ENCODE measurements around the gene NAPG.

The NAPG gene

GRCh38 chr18:10511236-10511635 lies 14.6 kb upstream of the NAPG start:
- no peak for DNase-seq (ENCODE audit: insufficient read length, low spot score)
- no peak for FAIRE-seq
- TF ChIP-seq PAX5 (IDR thresholded peaks at IDR 0.05; ENCODE audit: insufficient read depth, low read length, severe bottlenecking) (no peak), POLR2A (IDR thresholded peaks at IDR 0.05; ENCODE audit: low read depth, low read length) (no peak), SPI1 (IDR thresholded peaks at IDR 0.05; ENCODE audit: low read depth, low read length) (no peak), TAF1 (IDR thresholded peaks at IDR 0.05; ENCODE audit: low read depth, low read length) (no peak), POLR2AphosphoS5 (IDR thresholded peaks at IDR 0.05; ENCODE audit: low read depth, low read length) (no peak), POU2F2 (IDR thresholded peaks at IDR 0.05; ENCODE audit: low read depth, low read length) (no peak)

DNA sequence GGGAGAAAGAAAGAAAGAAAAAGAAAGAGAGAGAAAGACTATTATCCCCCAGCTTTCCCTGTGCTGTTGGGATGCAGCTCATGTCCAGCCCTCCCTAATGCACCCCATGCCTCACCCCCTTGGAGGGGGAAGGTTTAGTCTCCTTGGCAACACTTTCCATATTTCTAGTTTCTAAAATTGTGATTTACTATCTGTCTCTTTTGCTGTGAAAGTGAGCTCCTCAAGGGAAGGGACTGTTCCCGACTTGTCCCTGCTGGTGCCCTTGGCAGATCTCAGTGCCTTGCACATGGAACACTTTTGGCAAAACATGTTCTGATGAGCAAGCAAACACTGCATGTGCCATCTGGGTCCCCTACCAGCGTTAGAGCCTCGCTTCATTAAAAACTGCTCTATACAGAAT lies 11.7 kb upstream of the NAPG start:
- no peak for DNase-seq (ENCODE audit: insufficient read length, low spot score)
- no peak for TF ChIP-seq POU2F2 (IDR thresholded peaks at IDR 0.05; ENCODE audit: low read depth, low read length)
- TF ChIP-seq POLR2A (IDR thresholded peaks at IDR 0.05; ENCODE audit: low read depth, low read length) = no peak
- TF ChIP-seq TAF1 (IDR thresholded peaks at IDR 0.05; ENCODE audit: low read depth, low read length) = no peak
- TF ChIP-seq SPI1 (IDR thresholded peaks at IDR 0.05; ENCODE audit: low read depth, low read length) = no peak
- TF ChIP-seq POLR2AphosphoS5 (IDR thresholded peaks at IDR 0.05; ENCODE audit: low read depth, low read length) = no peak
- no peak for TF ChIP-seq PAX5 (IDR thresholded peaks at IDR 0.05; ENCODE audit: insufficient read depth, low read length, severe bottlenecking)
- no peak for FAIRE-seq

DNA sequence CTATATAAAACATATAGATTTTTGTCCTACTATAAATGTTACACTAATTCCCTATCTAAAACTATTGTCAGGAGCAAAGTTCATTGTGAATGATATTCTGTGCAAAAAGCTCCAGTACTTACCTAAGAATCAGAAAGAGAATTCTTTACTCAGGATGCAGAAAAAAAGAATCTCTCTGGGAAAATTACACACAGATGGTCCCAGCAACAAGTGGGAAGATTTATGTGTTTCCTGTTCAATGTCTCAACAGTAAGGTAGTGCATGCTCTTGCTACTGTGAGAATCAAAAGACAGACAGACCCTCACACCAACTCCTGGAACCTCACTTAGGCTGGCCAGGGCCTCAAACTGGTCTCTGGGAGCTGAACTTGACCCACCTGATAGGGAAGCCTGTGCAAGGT lies 11.2 kb upstream of the NAPG start:
- FAIRE-seq (no peak), DNase-seq (ENCODE audit: insufficient read length, low spot score) (no peak)
- TF ChIP-seq POLR2A (IDR thresholded peaks at IDR 0.05; ENCODE audit: low read depth, low read length) = no peak
- TF ChIP-seq PAX5 (IDR thresholded peaks at IDR 0.05; ENCODE audit: insufficient read depth, low read length, severe bottlenecking) = no peak
- no peak for TF ChIP-seq POLR2AphosphoS5 (IDR thresholded peaks at IDR 0.05; ENCODE audit: low read depth, low read length)
- TF ChIP-seq TAF1 (IDR thresholded peaks at IDR 0.05; ENCODE audit: low read depth, low read length) = no peak
- TF ChIP-seq POU2F2 (IDR thresholded peaks at IDR 0.05; ENCODE audit: low read depth, low read length) = no peak
- TF ChIP-seq SPI1 (IDR thresholded peaks at IDR 0.05; ENCODE audit: low read depth, low read length) = no peak

GRCh38 chr18:10515456-10515855 lies 10.4 kb upstream of the NAPG start:
- DNase-seq (ENCODE audit: insufficient read length, low spot score) = no peak
- FAIRE-seq = no peak
- TF ChIP-seq POLR2AphosphoS5 (IDR thresholded peaks at IDR 0.05; ENCODE audit: low read depth, low read length) (no peak), PAX5 (IDR thresholded peaks at IDR 0.05; ENCODE audit: insufficient read depth, low read length, severe bottlenecking) (no peak), TAF1 (IDR thresholded peaks at IDR 0.05; ENCODE audit: low read depth, low read length) (no peak), POU2F2 (IDR thresholded peaks at IDR 0.05; ENCODE audit: low read depth, low read length) (no peak), SPI1 (IDR thresholded peaks at IDR 0.05; ENCODE audit: low read depth, low read length) (no peak), POLR2A (IDR thresholded peaks at IDR 0.05; ENCODE audit: low read depth, low read length) (no peak)

DNA sequence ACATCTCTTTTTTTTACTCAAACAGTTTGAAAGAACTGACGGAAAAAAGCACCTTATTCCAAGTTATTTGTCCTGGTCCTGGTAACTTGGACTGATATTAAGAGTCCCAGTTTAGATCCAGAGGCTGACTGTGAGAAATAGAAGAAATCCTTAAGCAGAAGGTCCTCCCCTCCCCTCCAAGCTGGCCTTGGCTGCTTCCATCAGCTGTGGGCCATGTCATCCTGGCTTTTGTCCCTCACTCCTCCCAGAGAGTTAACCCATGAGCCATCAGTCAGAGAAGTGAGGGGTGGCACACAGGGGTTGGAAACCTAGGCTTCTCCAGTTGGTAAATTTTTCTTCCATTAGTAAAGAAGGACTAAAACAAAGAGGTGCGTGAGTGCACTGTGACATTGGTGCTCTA lies 9.7 kb upstream of the NAPG start:
- no peak for FAIRE-seq
- no peak for DNase-seq (ENCODE audit: insufficient read length, low spot score)
- TF ChIP-seq POU2F2 (IDR thresholded peaks at IDR 0.05; ENCODE audit: low read depth, low read length) (no peak), POLR2AphosphoS5 (IDR thresholded peaks at IDR 0.05; ENCODE audit: low read depth, low read length) (no peak), TAF1 (IDR thresholded peaks at IDR 0.05; ENCODE audit: low read depth, low read length) (no peak), PAX5 (IDR thresholded peaks at IDR 0.05; ENCODE audit: insufficient read depth, low read length, severe bottlenecking) (no peak), POLR2A (IDR thresholded peaks at IDR 0.05; ENCODE audit: low read depth, low read length) (no peak), SPI1 (IDR thresholded peaks at IDR 0.05; ENCODE audit: low read depth, low read length) (no peak)

DNA sequence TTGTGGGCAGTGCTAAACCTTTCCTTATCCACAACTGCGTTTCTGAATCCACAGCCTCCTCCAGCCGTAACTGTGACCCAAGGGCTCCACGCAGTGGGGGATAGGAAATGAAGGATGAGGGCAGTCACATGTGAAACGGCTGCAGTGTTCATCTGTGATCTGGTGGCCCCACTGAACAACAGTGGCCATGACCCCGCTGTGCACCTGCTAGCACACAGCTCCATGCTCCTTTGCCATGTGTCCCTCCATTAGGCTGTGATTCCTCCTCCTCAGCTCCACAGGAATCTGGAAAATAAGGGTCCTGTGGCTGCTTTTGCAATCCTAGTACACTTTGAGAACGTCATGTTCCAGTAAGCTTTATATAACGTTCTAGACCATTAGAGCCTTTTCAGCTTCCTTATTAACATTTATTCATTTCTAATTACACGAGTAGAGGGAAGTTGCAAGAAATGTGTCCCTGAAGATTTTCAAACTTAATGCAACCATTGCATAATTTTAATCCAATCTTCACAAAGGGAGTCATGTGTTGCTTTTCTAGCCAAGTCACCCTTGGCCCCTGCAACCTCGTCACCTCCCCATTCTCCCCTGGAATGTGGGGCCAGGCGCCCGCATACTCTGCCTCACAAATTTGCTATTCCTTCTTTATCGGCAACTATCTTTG lies 7.1 kb upstream of the NAPG start:
- TF ChIP-seq TAF1 (IDR thresholded peaks at IDR 0.05; ENCODE audit: low read depth, low read length) = no peak
- no peak for TF ChIP-seq PAX5 (IDR thresholded peaks at IDR 0.05; ENCODE audit: insufficient read depth, low read length, severe bottlenecking)
- no peak for TF ChIP-seq POLR2AphosphoS5 (IDR thresholded peaks at IDR 0.05; ENCODE audit: low read depth, low read length)
- TF ChIP-seq POU2F2 (IDR thresholded peaks at IDR 0.05; ENCODE audit: low read depth, low read length) = no peak
- no peak for TF ChIP-seq POLR2A (IDR thresholded peaks at IDR 0.05; ENCODE audit: low read depth, low read length)
- TF ChIP-seq SPI1 (IDR thresholded peaks at IDR 0.05; ENCODE audit: low read depth, low read length) = no peak
- FAIRE-seq = no peak
- no peak for DNase-seq (ENCODE audit: insufficient read length, low spot score)

DNA sequence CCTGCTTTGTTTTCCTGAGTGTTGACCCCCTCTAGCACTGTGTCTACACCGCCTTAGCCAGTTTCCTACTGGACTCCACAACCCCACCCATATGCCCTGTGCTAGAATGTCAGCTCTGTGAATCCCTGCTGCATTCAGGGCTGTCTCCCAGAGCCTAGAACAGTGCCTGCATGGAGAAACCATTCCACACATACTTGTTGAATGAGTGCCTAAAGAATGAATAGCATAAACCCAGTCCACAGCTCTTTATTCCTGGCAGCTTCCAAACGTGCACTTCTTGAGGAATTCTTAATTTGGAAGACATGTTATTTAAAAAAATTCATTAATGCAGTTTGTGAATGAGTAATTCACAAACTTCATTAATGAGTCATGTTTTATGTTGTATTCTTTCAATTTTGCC lies 6.5 kb upstream of the NAPG start:
- DNase-seq (ENCODE audit: insufficient read length, low spot score) = no peak
- FAIRE-seq = no peak
- TF ChIP-seq SPI1 (IDR thresholded peaks at IDR 0.05; ENCODE audit: low read depth, low read length) (no peak), POU2F2 (IDR thresholded peaks at IDR 0.05; ENCODE audit: low read depth, low read length) (no peak), POLR2A (IDR thresholded peaks at IDR 0.05; ENCODE audit: low read depth, low read length) (no peak), POLR2AphosphoS5 (IDR thresholded peaks at IDR 0.05; ENCODE audit: low read depth, low read length) (no peak)

- no peak for TF ChIP-seq POLR2A (IDR thresholded peaks at IDR 0.05; ENCODE audit: low read depth, low read length)
- no peak for TF ChIP-seq PAX5 (IDR thresholded peaks at IDR 0.05; ENCODE audit: insufficient read depth, low read length, severe bottlenecking)
- no peak for TF ChIP-seq POU2F2 (IDR thresholded peaks at IDR 0.05; ENCODE audit: low read depth, low read length)
- no peak for TF ChIP-seq POLR2AphosphoS5 (IDR thresholded peaks at IDR 0.05; ENCODE audit: low read depth, low read length)
- TF ChIP-seq SPI1 (IDR thresholded peaks at IDR 0.05; ENCODE audit: low read depth, low read length) = no peak
- no peak for TF ChIP-seq TAF1 (IDR thresholded peaks at IDR 0.05; ENCODE audit: low read depth, low read length)
- DNase-seq (ENCODE audit: insufficient read length, low spot score) = peak; percentile 45
- peak; percentile 89 for FAIRE-seq
Observed at GRCh38 chr18:10519999-10520935, 5.6 kb upstream of the NAPG start.

DNA sequence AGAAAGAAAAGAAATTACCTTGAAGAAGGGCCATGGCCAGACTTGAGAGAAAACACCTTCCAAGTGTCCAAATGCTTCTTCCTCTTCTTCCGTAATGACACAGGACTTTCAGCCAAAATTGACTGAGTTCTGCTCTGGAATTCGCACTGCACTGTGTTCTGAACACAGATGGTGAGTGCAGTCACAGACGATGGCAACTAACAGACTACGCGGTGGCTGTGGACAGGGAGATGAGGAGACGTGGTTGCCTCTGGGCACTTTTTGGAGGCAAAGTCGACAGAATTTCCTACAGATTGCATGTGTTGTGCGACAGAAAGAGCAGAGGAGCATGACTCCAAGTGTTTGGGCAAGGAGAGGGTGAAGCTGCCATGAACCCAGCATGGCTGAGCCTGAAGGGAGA lies 4.3 kb upstream of the NAPG start:
- DNase-seq (ENCODE audit: insufficient read length, low spot score) = no peak
- TF ChIP-seq PAX5 (IDR thresholded peaks at IDR 0.05; ENCODE audit: insufficient read depth, low read length, severe bottlenecking) (no peak), POLR2A (IDR thresholded peaks at IDR 0.05; ENCODE audit: low read depth, low read length) (no peak), TAF1 (IDR thresholded peaks at IDR 0.05; ENCODE audit: low read depth, low read length) (no peak), SPI1 (IDR thresholded peaks at IDR 0.05; ENCODE audit: low read depth, low read length) (no peak), POU2F2 (IDR thresholded peaks at IDR 0.05; ENCODE audit: low read depth, low read length) (no peak), POLR2AphosphoS5 (IDR thresholded peaks at IDR 0.05; ENCODE audit: low read depth, low read length) (no peak)
- no peak for FAIRE-seq
